H1 (cell line): ENCODE measurements around the gene C6orf120. TPM values are rescaled to one million over a fixed set of nuclear protein-coding genes. Genes with fewer than 3 reads are reported as not detected.

ENCODE experiments used
- CTCF ChIA-PET: fragments of 300-600 bp; sonication (Branson Sonifier 250); formaldehyde crosslinking; loops from one replicate; lab custom pipeline; 2021; ENCODE audit not compliant: partially characterized antibody; lab: Charles Lee
- POLR2A ChIA-PET: fragments of 300-600 bp; sonication (Branson Sonifier 250); formaldehyde crosslinking; loops from one replicate; lab custom pipeline; 2021; ENCODE audit warnings: inconsistent platforms; ENCODE audit not compliant: partially characterized antibody; lab: Charles Lee
- DNase-seq, 2 experiments: peaks; one replicate each; pipeline versions ENCODE4 v3.0.0 to v3.0.0-alpha.2; 2010 to 2022; ENCODE audit warnings: low spot score in 2 of 2, low read depth in 1 of 2, mixed read lengths in 1 of 2
- FAIRE-seq: peaks from 2 replicates; lab custom pipeline; 2011; peaks lifted over from hg19 to GRCh38; lab: Jason Lieb, UNC
- H2AFZ ChIP-seq: 2 replicates; pipeline ENCODE4 v1.8.1; 2012; ENCODE audit warnings: low read length, inconsistent platforms
- H2AK5ac ChIP-seq: 2 replicates; pipeline ENCODE4 v1.6.1; 2013; ENCODE audit warnings: low read depth, low read length
- H2BK120ac ChIP-seq: replicated peaks from 2 replicates; pipeline ENCODE3; 2013; ENCODE audit warnings: low read depth, low read length, inconsistent platforms
- H2BK12ac ChIP-seq: 2 replicates; pipeline ENCODE4 v1.6.1; 2013; ENCODE audit warnings: low read depth, low read length
- H2BK15ac ChIP-seq: 2 replicates; pipeline ENCODE4 v1.6.1; 2013; ENCODE audit warnings: low read length
- H2BK20ac ChIP-seq: 2 replicates; pipeline ENCODE4 v1.6.1; 2013; ENCODE audit warnings: low read length
- H2BK5ac ChIP-seq: 2 replicates; pipeline ENCODE4 v1.6.1; 2013; ENCODE audit warnings: low read depth, low read length
- H3K14ac ChIP-seq: 2 replicates; pipeline ENCODE4 v1.6.1; 2013; ENCODE audit warnings: inconsistent platforms; ENCODE audit not compliant: insufficient read length
- H3K18ac ChIP-seq: 2 replicates; pipeline ENCODE4 v1.6.1; 2013; ENCODE audit warnings: low read length; ENCODE audit errors: extremely low read depth
- H3K23ac ChIP-seq: 2 replicates; pipeline ENCODE4 v1.6.1; 2013; ENCODE audit warnings: inconsistent platforms; ENCODE audit not compliant: insufficient read length
- H3K23me2 ChIP-seq: 2 replicates; pipeline ENCODE4 v1.6.1; 2013; ENCODE audit warnings: low read depth, low read length
- H3K27ac ChIP-seq: 2 replicates; pipeline ENCODE4 v1.6.1; 2011; ENCODE audit warnings: low read depth, low read length, inconsistent platforms
- H3K27me3 ChIP-seq, 4 experiments: replicated peaks in 1 of 4; 1 replicate in 1 of 4; 2 replicates in 3 of 4; pipeline versions ENCODE4 v1.6.1 to v1.8.1; 2011 to 2013; ENCODE audit warnings: low read length in 3 of 4, mild to moderate bottlenecking in 3 of 4, inconsistent platforms in 2 of 4, mixed read lengths in 2 of 4, moderate library complexity in 1 of 4; ENCODE audit not compliant: control insufficient read depth in 3 of 4, insufficient read depth in 3 of 4; ENCODE audit errors: extremely low read depth in 1 of 4
- H3K36me3 ChIP-seq, 4 experiments: 2 replicates each; pipeline versions ENCODE4 v1.6.1 to v1.8.1; 2011 to 2013; ENCODE audit warnings: mild to moderate bottlenecking in 4 of 4, low read length in 3 of 4, moderate library complexity in 2 of 4, control low read depth in 1 of 4, inconsistent platforms in 1 of 4; ENCODE audit not compliant: insufficient read depth in 4 of 4, control insufficient read depth in 2 of 4
- H3K4ac ChIP-seq: replicated peaks from 2 replicates; pipeline ENCODE3; 2013; ENCODE audit warnings: low read length, low read depth, mixed read lengths, inconsistent platforms; ENCODE audit not compliant: insufficient read length
- H3K4me1 ChIP-seq, 4 experiments: replicated peaks in 1 of 4; 1 replicate in 1 of 4; 2 replicates in 3 of 4; pipeline versions ENCODE4 v1.6.1 to v1.8.1; 2011 to 2013; ENCODE audit warnings: low read length in 3 of 4, inconsistent platforms in 2 of 4, mixed read lengths in 1 of 4; ENCODE audit not compliant: insufficient read depth in 4 of 4, control insufficient read depth in 3 of 4
- H3K4me2 ChIP-seq, 2 experiments: 2 replicates each; pipeline versions ENCODE4 v1.6.1 to v1.8.1; 2011 to 2013; ENCODE audit warnings: low read depth in 2 of 2, low read length in 2 of 2, control low read depth in 1 of 2, inconsistent platforms in 1 of 2, mild to moderate bottlenecking in 1 of 2; ENCODE audit not compliant: insufficient read depth in 1 of 2
- H3K4me3 ChIP-seq, 4 experiments: fragments of 200-600, 300-600 bp in 1 of 4; sonication (generic), shearing (Covaris generic), sonication (Bioruptor Twin) in 1 of 4; 2 replicates each; pipeline versions ENCODE4 v1.5.1 to v1.8.1; 2011 to 2016; ENCODE audit warnings: low read length in 4 of 4, low read depth in 3 of 4, control low read depth in 2 of 4, inconsistent platforms in 2 of 4, mild to moderate bottlenecking in 2 of 4, mixed read lengths in 1 of 4, moderate library complexity in 1 of 4; ENCODE audit not compliant: insufficient read depth in 2 of 4; ENCODE audit errors: extremely low read depth in 1 of 4
- H3K56ac ChIP-seq: replicated peaks from 2 replicates; pipeline ENCODE3; 2013; ENCODE audit warnings: low read depth, mild to moderate bottlenecking, mixed read lengths, low read length, inconsistent platforms; ENCODE audit not compliant: insufficient read length
- H3K79me1 ChIP-seq: 2 replicates; pipeline ENCODE4 v1.6.1; 2013; ENCODE audit warnings: low read depth, low read length, control low read depth
- H3K79me2 ChIP-seq, 2 experiments: 2 replicates each; pipeline versions ENCODE4 v1.6.1 to v1.8.1; 2012 to 2013; ENCODE audit warnings: low read length in 2 of 2, mild to moderate bottlenecking in 2 of 2, inconsistent platforms in 1 of 2; ENCODE audit not compliant: insufficient read depth in 2 of 2, control insufficient read depth in 1 of 2
- H3K9ac ChIP-seq, 4 experiments: replicated peaks in 1 of 4; 1 replicate in 1 of 4; 2 replicates in 3 of 4; pipeline versions ENCODE4 v1.6.1 to v1.8.1; 2011 to 2013; ENCODE audit warnings: low read depth in 3 of 4, low read length in 3 of 4, control low read depth in 2 of 4, mild to moderate bottlenecking in 2 of 4, moderate library complexity in 2 of 4, inconsistent platforms in 1 of 4; ENCODE audit errors: extremely low read depth in 1 of 4
- H3K9me3 ChIP-seq, 2 experiments: 2 replicates each; pipeline versions ENCODE4 v1.6.1 to v1.8.1; 2012 to 2013; ENCODE audit warnings: mild to moderate bottlenecking in 2 of 2, moderate library complexity in 2 of 2, control low read depth in 1 of 2, inconsistent platforms in 1 of 2, low read depth in 1 of 2, low read length in 1 of 2, mixed read lengths in 1 of 2; ENCODE audit not compliant: insufficient read depth in 2 of 2
- H4K20me1 ChIP-seq, 2 experiments: replicated peaks in 1 of 2; 2 replicates each; pipeline versions ENCODE3 to v1.8.1; 2011 to 2013; ENCODE audit warnings: inconsistent platforms in 2 of 2, low read length in 2 of 2, mild to moderate bottlenecking in 1 of 2; ENCODE audit not compliant: insufficient read depth in 2 of 2, control insufficient read depth in 1 of 2
- H4K5ac ChIP-seq: 2 replicates; pipeline ENCODE4 v1.6.1; 2013; ENCODE audit warnings: low read length, low read depth, mixed read lengths, inconsistent platforms; ENCODE audit not compliant: insufficient read length
- H4K8ac ChIP-seq: 2 replicates; pipeline ENCODE4 v1.8.0; 2013; ENCODE audit warnings: mild to moderate bottlenecking, moderate library complexity, low read length, inconsistent platforms; ENCODE audit not compliant: insufficient read depth; ENCODE audit errors: extremely low read depth
- H4K91ac ChIP-seq: replicated peaks from 2 replicates; pipeline ENCODE3; 2013; ENCODE audit warnings: low read length, mixed read lengths, inconsistent platforms; ENCODE audit not compliant: insufficient read length
- BRCA1 ChIP-seq: IDR thresholded peaks from 2 replicates; pipeline ENCODE4 v1.6.1; 2012; ENCODE audit warnings: low read depth, low read length, improper control_type of control experiment
- CEBPB ChIP-seq: IDR thresholded peaks from 2 replicates; pipeline ENCODE4 v1.6.1; 2012; ENCODE audit warnings: low read depth, low read length
- CTBP2 ChIP-seq: IDR thresholded peaks from 2 replicates; pipeline ENCODE4 v1.7.0; 2011; ENCODE audit warnings: borderline replicate concordance, mild to moderate bottlenecking, moderate library complexity, mixed read lengths, low read length; ENCODE audit not compliant: insufficient read depth, insufficient read length
- GABPA ChIP-seq: IDR thresholded peaks from 2 replicates; pipeline ENCODE4 v1.6.1; 2011; ENCODE audit warnings: mild to moderate bottlenecking, low read length, moderate library complexity, borderline replicate concordance; ENCODE audit not compliant: insufficient read depth
- JUND ChIP-seq: IDR thresholded peaks from 2 replicates; pipeline ENCODE4 v1.6.1; 2011; ENCODE audit warnings: mild to moderate bottlenecking, improper control_type of control experiment, low read length
- NANOG ChIP-seq: IDR thresholded peaks from 2 replicates; pipeline ENCODE4 v1.6.1; 2011; ENCODE audit warnings: low read length, low read depth, mild to moderate bottlenecking, inconsistent platforms; ENCODE audit not compliant: insufficient read depth, poor library complexity, severe bottlenecking
- SIN3A ChIP-seq, 2 experiments: IDR thresholded peaks in 1 of 2; conservative IDR thresholded peaks in 1 of 2; 2 replicates each; pipeline ENCODE4 v1.6.1; 2011 to 2012; ENCODE audit warnings: low read length in 2 of 2, improper control_type of control experiment in 1 of 2, low read depth in 1 of 2, mild to moderate bottlenecking in 1 of 2
- SIX5 ChIP-seq: IDR thresholded peaks from 2 replicates; pipeline ENCODE4 v1.6.1; 2011; ENCODE audit warnings: mild to moderate bottlenecking, low read depth, low read length
- SP1 ChIP-seq: IDR thresholded peaks from 2 replicates; pipeline ENCODE4 v1.6.1; 2011; ENCODE audit warnings: low read depth, low read length
- SRF ChIP-seq: IDR thresholded peaks from 2 replicates; pipeline ENCODE4 v1.6.1; 2011; ENCODE audit warnings: mild to moderate bottlenecking, low read depth, low read length, moderate library complexity
- WGBS, 2 experiments: shearing (Covaris generic) in 1 of 2; methylation state at CpG; one replicate each; pipeline versions ENCODE4 v1.1.6 to v1.1.7; 2013 to 2015; ENCODE audit warnings: low lambda C conversion rate in 2 of 2, mixed read lengths in 2 of 2, inconsistent platforms in 1 of 2, low coverage in 1 of 2, missing lambda C conversion rate in 1 of 2; ENCODE audit not compliant: insufficient replicate concordance in 2 of 2, insufficient coverage in 1 of 2, insufficient read length in 1 of 2; ENCODE audit errors: extremely low coverage in 1 of 2, missing lambda C conversion rate in 1 of 2; 5-methylcytosine and 5-hydroxymethylcytosine counted together
- polyA plus RNA-seq, 7 experiments: library from polyadenylated mRNA; depleted of rRNA in 3 of 7; stranded (reverse) in 5 of 7; unstranded in 2 of 7; fragments of >200 nt in 5 of 7; fragments of 200-250 nt in 2 of 7; gene quantifications; 1 replicate in 5 of 7; 2 replicates in 1 of 7; 4 replicates in 1 of 7; pipeline versions ENCODE4 v1.2.1 to v1.2.3, GENCODE V29; 2011 to 2013; ENCODE audit warnings: missing spikeins in 2 of 7, mixed read lengths in 2 of 7
- total RNA-seq: library from RNA; stranded (reverse); fragmentation: NEBNext Ultra II Directional; extraction: Animal tissue kit (Norgen Biotek cat#: 25700); gene quantifications from 2 replicates; pipeline ENCODE4 v1.2.1, GENCODE V29; 2021
- TF ChIP-seq, protein P1 (sequence below), 3 experiments: IDR thresholded peaks; 1 replicate in 2 of 3; 2 replicates in 1 of 3; pipeline versions ENCODE4 v1.5.1 to v1.6.1; 2011; ENCODE audit warnings: low read length in 3 of 3, mild to moderate bottlenecking in 3 of 3, inconsistent platforms in 2 of 3, low read depth in 1 of 3, moderate library complexity in 1 of 3; ENCODE audit not compliant: insufficient read depth in 1 of 3; ENCODE audit errors: control extremely low read depth in 1 of 3

C6orf120 gene
- total and polyA plus RNA-seq, 2 of the 8 experiments (the other 6 are each of a cell fraction or from before 2014, with no cell fraction given) = 16.2 to 30.6 TPM

DNA sequence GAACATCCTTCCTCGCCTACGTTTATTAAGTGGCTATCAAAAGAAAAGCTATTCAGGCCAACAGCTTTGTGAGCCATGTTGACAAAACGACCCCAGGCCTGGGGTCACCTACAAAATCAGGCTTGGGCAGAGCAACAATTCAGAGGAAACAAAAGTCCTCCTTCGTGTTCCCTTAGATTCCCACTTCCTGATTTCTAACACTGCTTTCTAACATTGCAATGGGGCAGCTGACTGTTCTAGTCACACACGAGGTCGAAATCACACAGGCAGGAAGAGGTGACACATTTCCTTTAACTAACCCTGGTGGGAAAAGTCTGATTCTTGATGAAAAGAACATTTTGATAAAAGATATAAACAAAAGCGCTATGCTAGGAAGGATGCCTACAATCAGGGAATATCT is 32.0 kb upstream of the C6orf120 start:
- H2BK20ac ChIP-seq = no peak overlapping the region
- 93% methylated on average over 7 of the region's 7 CpGs; no CpG with 5 or more reads in 1 of the 2 experiments for WGBS, 2 experiments
- peaks cover 9 to 55% (median 33%) of the 10 kb centered on the region in 4 experiments for H3K36me3 ChIP-seq
- no peak overlapping the region for H3K14ac ChIP-seq
- POLR2A ChIA-PET = no interaction called here
- no peak overlapping the region for H3K27ac ChIP-seq
- FAIRE-seq = no peak
- no peak overlapping the region for H4K8ac ChIP-seq
- H2BK12ac ChIP-seq = no peak overlapping the region
- peaks cover 9% of the 10 kb centered on the region for H3K79me1 ChIP-seq
- no peak overlapping the region for H4K91ac ChIP-seq
- no peak overlapping the region for H3K18ac ChIP-seq
- no peak overlapping the region for H3K4me2 ChIP-seq
- DNase-seq = no peak
- no peaks in the 10 kb centered on the region for H3K23me2 ChIP-seq
- H3K9me3 ChIP-seq = no peaks in the 10 kb centered on the region
- H3K4ac ChIP-seq = no peak overlapping the region
- H4K5ac ChIP-seq = no peak overlapping the region
- H3K4me1 ChIP-seq = 0 out of 7 replicates have a peak, but pooled peaks cover 0 to under 1% (median 0%) of the 10 kb centered on the region in 4 experiments
- no peak overlapping the region for H3K9ac ChIP-seq
- no peak overlapping the region for H2AFZ ChIP-seq
- H3K27me3 ChIP-seq = no peaks in the 10 kb centered on the region
- no peak overlapping the region for H3K23ac ChIP-seq
- H3K4me3 ChIP-seq = no peak overlapping the region
- CTCF ChIA-PET = interaction anchor here (1.6 kb wide), 1 partner anchor 10 kb away, joined by 3 read pairs; no protein-coding TSS in a partner anchor
- peaks cover 11% of the 10 kb centered on the region in 2 experiments for H4K20me1 ChIP-seq
- H2BK120ac ChIP-seq = no peak overlapping the region
- H3K56ac ChIP-seq = no peak overlapping the region
- H2AK5ac ChIP-seq = no peak overlapping the region
- no peaks in the 10 kb centered on the region for H3K79me2 ChIP-seq
- H2BK15ac ChIP-seq = no peak overlapping the region
- H2BK5ac ChIP-seq = no peak overlapping the region
- TF ChIP-seq, protein P1, sequence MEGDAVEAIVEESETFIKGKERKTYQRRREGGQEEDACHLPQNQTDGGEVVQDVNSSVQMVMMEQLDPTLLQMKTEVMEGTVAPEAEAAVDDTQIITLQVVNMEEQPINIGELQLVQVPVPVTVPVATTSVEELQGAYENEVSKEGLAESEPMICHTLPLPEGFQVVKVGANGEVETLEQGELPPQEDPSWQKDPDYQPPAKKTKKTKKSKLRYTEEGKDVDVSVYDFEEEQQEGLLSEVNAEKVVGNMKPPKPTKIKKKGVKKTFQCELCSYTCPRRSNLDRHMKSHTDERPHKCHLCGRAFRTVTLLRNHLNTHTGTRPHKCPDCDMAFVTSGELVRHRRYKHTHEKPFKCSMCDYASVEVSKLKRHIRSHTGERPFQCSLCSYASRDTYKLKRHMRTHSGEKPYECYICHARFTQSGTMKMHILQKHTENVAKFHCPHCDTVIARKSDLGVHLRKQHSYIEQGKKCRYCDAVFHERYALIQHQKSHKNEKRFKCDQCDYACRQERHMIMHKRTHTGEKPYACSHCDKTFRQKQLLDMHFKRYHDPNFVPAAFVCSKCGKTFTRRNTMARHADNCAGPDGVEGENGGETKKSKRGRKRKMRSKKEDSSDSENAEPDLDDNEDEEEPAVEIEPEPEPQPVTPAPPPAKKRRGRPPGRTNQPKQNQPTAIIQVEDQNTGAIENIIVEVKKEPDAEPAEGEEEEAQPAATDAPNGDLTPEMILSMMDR (IDR thresholded peaks at IDR 0.05; ENCODE audit: control extremely low read depth in 1 of 3, insufficient read depth in 1 of 3, low read depth in 1 of 3, low read length in 3 of 3) = no peak
- TF ChIP-seq SIN3A (conservative IDR thresholded peaks at IDR 0.05 in 1 of 2, IDR thresholded peaks at IDR 0.05 in 1 of 2; ENCODE audit: low read depth in 1 of 2, low read length in 2 of 2) (no peak), SIX5 (no peak), JUND (no peak), SRF (no peak), SP1 (no peak), CTBP2 (no peak), CEBPB (no peak), GABPA (no peak), NANOG (no peak), BRCA1 (no peak)
